HEK293 (cell line): ENCODE data around the gene BCAT1.

Experiments
- CTCF ChIP-seq: fragments of 450-650 bp; formaldehyde crosslinking; IDR thresholded peaks from 2 replicates; pipeline ENCODE4 v1.5.1; 2016; ENCODE audit warnings: missing biosample characterization, missing genetic modification characterization
- HOXA7 ChIP-seq: sonication (generic); formaldehyde crosslinking; IDR thresholded peaks from 2 replicates; pipeline ENCODE4 v1.8.1; 2022; ENCODE audit warnings: missing genetic modification reagents, borderline replicate concordance
- MEIS1 ChIP-seq: sonication (generic); formaldehyde crosslinking; IDR thresholded peaks from 2 replicates; pipeline ENCODE4 v1.8.1; 2022; ENCODE audit warnings: missing genetic modification reagents, mild to moderate bottlenecking, borderline replicate concordance
- PRDM10 ChIP-seq: fragments of 450-650 bp; formaldehyde crosslinking; IDR thresholded peaks from 2 replicates; pipeline ENCODE4 v1.5.1; 2016; ENCODE audit warnings: missing biosample characterization, missing genetic modification characterization
- TCF7L2 ChIP-seq: IDR thresholded peaks from 2 replicates; pipeline ENCODE4 v1.6.1; 2011; ENCODE audit warnings: low read depth, mild to moderate bottlenecking, inconsistent platforms, low read length, moderate library complexity, borderline replicate concordance
- ZBTB10 ChIP-seq: fragments of 450-650 bp; formaldehyde crosslinking; IDR thresholded peaks from 2 replicates; pipeline ENCODE4 v1.5.1; 2016; ENCODE audit warnings: missing biosample characterization, missing genetic modification characterization
- ZBTB26 ChIP-seq: fragments of 450-650 bp; formaldehyde crosslinking; optimal IDR thresholded peaks from 2 replicates; pipeline ENCODE3; 2016; ENCODE audit warnings: missing biosample characterization, mild to moderate bottlenecking, missing genetic modification characterization
- ZBTB48 ChIP-seq: fragments of 450-650 bp; formaldehyde crosslinking; IDR thresholded peaks from 2 replicates; pipeline ENCODE4 v1.5.1; 2016; ENCODE audit warnings: missing biosample characterization, missing genetic modification characterization
- ZFP69B ChIP-seq: fragments of 450-650 bp; formaldehyde crosslinking; IDR thresholded peaks from 2 replicates; pipeline ENCODE4 v1.5.1; 2016; ENCODE audit warnings: missing biosample characterization, missing genetic modification characterization
- ZNF423 ChIP-seq: fragments of 450-650 bp; formaldehyde crosslinking; IDR thresholded peaks from 2 replicates; pipeline ENCODE4 v1.5.1; 2016; ENCODE audit warnings: missing biosample characterization, missing genetic modification characterization
- ZNF518A ChIP-seq: fragments of 450-650 bp; formaldehyde crosslinking; conservative IDR thresholded peaks from 2 replicates; pipeline ENCODE4 v1.5.1; 2016; ENCODE audit warnings: low read depth, missing biosample characterization, missing genetic modification characterization
- ZNF664 ChIP-seq: fragments of 450-650 bp; formaldehyde crosslinking; IDR thresholded peaks from 2 replicates; pipeline ENCODE4 v1.5.1; 2016; ENCODE audit warnings: missing biosample characterization, missing genetic modification characterization
- ZNF670 ChIP-seq: fragments of 450-650 bp; formaldehyde crosslinking; IDR thresholded peaks from 2 replicates; pipeline ENCODE4 v1.5.1; 2016; ENCODE audit warnings: missing biosample characterization, missing genetic modification characterization, low read depth
- ZNF837 ChIP-seq: fragments of 450-650 bp; formaldehyde crosslinking; IDR thresholded peaks from 2 replicates; pipeline ENCODE4 v1.5.1; 2016; ENCODE audit warnings: missing biosample characterization, missing genetic modification characterization

- no peak for TF ChIP-seq CTCF (tag by site-specific recombination)
- TF ChIP-seq HOXA7 (CRISPR knock-in tag), result no peak
- no peak for TF ChIP-seq ZBTB26 (tag by site-specific recombination)
- TF ChIP-seq PRDM10, result no peak
- no peak for TF ChIP-seq ZNF518A (tag by site-specific recombination)
- no peak for TF ChIP-seq ZNF670 (tag by site-specific recombination)
- no peak for TF ChIP-seq MEIS1 (CRISPR knock-in tag)
- TF ChIP-seq ZNF664 (tag by site-specific recombination), result no peak
- no peak for TF ChIP-seq ZNF423
- TF ChIP-seq TCF7L2, result no peak
- no peak for TF ChIP-seq ZBTB10 (tag by site-specific recombination)
- TF ChIP-seq ZNF837 (tag by site-specific recombination), result no peak
- no peak for TF ChIP-seq ZFP69B (tag by site-specific recombination)
- no peak for TF ChIP-seq ZBTB48 (tag by site-specific recombination)
These were observed 127.2 kb downstream of the BCAT1 start for GRCh38 chr12:24821691-24822090.
